GM19035 (cell line): Measurements from ENCODE around the gene TTLL4.
"Not testable (repeated sequence)": the region's sequence is repeated elsewhere in the genome, so short reads cannot be mapped to it uniquely, and the experiment has no call there.

Experiments
- ATAC-seq: cut with Tn5 transposase; IDR thresholded peaks from one replicate; pipeline ENCODE4 v1.9.1; 2021; ENCODE audit not compliant: unreplicated experiment

Gene TTLL4

DNA sequence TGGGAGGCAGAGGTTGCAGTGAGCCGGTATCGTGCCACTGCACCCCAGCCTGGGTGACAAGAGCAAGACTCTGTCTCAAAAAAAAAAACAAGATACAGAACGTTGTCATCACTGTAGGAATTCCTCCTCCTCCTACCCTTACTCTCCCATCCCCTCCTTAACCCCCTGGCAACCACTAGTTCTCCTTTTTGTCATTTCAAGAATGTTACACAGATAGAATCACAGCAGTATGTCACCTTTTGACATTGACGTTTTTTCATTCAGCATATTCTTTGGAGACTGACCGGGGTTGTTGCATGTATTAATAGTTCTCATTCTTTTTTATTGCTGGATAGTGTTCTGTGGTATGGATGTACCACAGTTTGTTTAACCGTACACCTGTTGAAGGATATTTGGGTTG, 32.4 kb downstream of the TTLL4 start:
- ATAC-seq = no peak

DNA sequence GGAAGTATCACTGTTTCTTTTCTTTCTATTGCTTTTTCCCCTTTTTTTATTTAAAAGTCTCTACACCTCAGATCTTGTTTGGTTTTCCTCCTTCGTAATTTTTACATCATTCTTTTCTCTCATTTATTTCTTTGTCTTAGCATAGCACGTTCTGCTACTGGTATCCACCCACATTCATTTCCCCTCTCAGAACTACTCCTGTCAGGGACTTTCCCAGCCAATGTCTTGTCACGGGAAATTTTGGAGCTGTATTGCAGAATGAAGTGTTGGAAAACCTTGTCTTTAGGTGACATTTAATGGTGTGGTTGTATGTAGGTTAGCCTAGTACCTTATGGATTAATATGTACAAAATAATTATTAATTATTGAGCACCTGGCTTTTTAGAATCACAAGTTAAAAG, 34.0 kb downstream of the TTLL4 start:
- ATAC-seq = no peak

DNA sequence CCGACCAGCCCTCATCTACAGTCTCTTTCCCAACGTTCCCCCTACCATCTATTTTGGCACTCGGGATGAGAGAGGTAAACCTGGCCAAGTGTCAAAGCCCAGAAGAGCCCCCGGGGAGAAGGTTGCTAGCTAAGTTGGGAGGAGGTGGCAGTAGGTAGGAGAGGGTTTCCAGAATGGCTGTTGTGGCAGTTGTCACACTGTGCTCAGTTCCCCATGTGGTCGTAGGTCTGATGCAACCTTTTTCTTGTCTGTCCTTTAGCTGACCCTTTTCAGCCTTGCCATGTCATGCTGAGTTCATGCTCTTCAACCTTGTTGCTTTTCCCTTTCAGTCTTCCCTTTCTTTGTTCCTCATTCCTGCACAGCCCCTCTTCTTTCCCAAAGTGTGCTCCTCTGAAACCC, 34.5 kb downstream of the TTLL4 start:
- ATAC-seq = no peak

DNA sequence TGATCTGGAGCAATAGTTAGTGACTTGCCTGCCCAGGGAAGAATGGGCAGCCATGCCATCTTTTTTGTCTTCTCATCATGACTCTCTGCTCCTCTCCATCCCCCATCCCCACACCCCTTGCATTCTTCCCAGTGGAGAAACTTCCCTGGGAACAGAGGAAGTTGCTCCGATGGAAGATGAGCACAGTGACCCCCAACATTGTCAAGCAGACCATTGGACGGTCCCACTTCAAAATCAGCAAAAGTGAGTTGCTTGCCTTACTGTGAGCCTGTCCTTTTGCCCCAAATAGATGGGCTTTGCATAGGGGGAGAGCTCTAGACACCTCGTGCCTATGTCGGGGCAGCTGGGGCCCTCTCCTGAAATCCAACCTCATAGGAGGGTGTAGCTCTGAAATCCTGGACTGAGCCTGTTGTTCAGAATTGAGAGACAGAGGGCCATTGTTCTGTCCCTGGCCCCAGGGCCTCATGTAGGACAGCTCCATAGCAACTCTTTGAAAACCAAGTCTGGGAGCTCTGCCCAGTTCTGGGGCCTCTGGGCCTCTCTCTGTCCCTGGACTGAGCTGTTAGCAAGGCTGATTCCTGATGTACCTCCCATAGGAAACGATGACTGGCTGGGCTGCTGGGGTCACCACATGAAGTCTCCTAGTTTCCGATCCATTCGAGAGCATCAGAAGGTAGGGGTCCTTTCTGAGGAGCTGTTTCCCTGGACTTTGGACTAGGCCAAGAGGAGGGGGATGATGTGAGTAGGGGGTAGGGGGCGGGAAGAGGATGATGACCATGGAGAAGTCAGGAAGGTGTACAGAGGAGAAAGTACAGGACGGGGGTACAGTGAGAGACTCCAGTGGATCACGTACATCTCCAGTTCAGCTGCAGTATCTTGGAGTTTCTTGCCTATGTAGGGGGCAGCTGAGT, 35.2 kb downstream of the TTLL4 start:
- no peak for ATAC-seq

DNA sequence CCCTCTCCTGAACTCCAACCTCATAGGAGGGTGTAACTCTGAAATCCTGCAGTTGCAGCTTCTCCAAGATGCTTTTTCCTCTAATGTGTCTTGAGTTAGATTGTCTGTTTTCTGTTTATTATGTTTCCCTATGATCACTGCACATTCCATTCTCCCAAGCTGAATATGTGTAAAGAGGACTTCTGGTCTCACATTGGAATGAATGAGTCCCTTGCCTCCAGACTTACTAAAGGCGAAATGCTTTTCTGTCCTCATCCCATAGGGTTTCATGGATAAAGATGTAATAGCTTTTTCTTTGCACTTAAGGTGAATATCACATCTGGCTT, 35.8 kb downstream of the TTLL4 start:
- no peak for ATAC-seq

- ATAC-seq = no peak
Observed at GRCh38 chr2:218746960-218747359, 36.3 kb downstream of the TTLL4 start.

GRCh38 chr2:218748741-218749441, 38.3 kb downstream of the TTLL4 start:
- no peak for ATAC-seq

GRCh38 chr2:218754201-218754600, 43.6 kb downstream of the TTLL4 start:
- ATAC-seq = no peak

GRCh38 chr2:218754781-218755180, 44.1 kb downstream of the TTLL4 start:
- ATAC-seq = no peak

DNA sequence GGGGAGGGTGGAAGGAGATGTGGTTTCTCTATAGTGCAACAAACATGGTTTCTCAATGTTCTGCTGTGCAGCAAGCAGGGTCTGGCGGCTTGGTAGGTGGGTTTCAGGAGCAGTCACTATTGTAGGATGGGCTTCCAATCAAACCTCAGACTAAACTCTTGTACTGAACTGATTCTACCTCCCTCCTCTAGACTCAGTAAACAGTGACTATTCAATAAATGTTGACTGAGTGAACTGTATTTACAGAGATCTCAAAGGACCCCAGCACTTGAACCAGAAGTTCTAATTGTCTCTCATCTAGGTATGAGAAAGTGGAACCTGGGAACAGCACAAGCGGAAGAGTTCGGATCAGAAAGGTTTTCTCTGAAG, 44.5 kb downstream of the TTLL4 start:
- no peak for ATAC-seq

- no peak for ATAC-seq
Observed at GRCh38 chr2:218755567-218756404, 45.2 kb downstream of the TTLL4 start.

- no peak for ATAC-seq
Observed at GRCh38 chr2:218756599-218757377, 46.2 kb downstream of the TTLL4 start.

DNA sequence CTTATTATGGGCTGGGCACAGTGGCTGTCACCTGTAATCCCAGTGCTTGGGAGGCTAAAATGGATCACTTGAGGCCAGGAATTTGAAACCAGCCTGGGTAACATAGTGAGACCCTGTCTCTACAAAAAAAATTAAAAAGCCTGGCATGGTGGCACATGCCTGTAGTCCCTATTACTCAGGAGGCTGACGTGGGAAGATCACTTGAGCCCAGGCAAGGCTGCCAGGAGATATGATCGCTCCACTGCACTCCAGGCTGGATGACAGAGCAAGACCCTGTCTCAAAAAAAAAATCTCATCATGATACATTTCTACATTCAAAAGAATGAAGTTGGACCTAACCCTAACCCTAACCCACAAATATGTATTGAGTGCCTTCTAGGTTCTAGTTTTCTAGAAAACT, 51.2 kb downstream of the TTLL4 start:
- ATAC-seq = no peak

- not testable (repeated sequence) for ATAC-seq
Observed at GRCh38 chr2:218772759-218773158, 62.1 kb downstream of the TTLL4 start.

DNA sequence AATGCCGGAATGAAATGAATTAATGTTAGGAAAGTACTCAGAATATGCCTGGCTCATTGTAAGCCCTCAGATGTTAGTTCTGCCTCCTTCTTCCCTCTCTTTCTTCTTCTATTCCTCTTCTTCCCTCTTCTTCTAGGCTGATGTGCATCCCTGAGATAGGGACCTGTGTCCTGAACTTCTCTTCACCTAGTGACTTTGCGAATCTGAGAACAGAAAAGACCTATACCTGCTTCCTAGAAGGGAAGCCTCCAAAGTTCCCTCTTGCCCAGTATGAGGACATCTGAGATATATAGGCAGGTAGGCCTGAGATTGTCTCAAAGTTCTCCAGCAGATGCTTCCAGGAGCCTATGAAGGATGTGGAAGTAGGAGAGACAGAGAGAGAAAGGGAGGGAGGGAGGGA, 63.2 kb downstream of the TTLL4 start:
- ATAC-seq = no peak

DNA sequence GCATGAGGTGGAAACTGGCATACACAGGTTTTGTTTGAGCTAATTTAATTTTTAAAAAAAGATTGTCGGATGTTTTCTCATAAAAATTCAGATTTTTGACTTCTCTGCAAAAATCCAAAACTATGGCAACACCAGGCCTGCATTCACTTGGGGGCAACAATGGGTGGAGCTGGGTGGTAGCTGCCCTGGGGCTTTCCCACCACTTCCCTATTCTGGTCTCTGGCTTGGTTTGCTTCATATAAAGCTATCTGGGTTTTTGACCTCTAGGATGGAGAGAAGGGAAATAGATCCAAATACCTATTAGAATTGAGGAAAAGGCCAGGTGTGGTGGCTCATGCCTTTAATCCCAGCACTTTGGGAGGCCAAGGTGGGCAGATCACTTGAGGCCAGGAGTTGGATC, 65.9 kb downstream of the TTLL4 start:
- no peak for ATAC-seq

DNA sequence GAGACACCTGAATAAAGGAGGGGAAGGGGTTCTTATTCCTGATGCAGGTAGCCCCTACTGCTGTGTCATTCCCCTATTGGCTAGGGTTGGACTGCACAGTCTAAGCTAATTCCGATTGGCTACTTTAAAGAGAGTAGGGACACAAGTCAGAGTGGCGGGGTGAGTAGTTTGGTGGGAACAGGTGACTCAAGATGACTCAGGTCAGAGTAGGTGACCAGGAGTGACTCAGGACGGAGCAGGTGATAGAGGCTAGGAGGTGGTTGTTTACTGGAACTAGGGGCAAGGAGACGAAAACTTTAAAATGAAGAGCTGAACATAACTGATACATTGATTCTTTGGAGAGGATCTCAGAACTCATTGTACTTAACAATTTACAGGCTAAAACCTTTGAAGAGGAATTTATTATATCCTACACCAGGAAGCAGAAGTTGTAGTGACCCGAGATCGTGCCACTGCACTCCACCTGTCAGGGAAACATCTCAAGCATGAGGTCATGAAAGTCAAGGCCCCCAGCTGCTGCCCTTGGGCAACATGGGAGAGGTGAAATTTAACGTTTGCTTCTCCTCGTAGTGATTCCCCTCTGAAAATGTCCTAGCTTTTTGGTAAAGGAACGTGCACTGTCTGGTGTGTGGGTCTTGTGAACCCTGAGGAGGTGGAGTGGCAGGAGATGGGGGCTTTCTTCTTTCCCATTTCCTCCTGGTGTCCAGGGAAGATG, 66.8 kb downstream of the TTLL4 start:
- ATAC-seq = no peak

- ATAC-seq = no peak
Observed at GRCh38 chr2:218780046-218780445, 69.4 kb downstream of the TTLL4 start.

DNA sequence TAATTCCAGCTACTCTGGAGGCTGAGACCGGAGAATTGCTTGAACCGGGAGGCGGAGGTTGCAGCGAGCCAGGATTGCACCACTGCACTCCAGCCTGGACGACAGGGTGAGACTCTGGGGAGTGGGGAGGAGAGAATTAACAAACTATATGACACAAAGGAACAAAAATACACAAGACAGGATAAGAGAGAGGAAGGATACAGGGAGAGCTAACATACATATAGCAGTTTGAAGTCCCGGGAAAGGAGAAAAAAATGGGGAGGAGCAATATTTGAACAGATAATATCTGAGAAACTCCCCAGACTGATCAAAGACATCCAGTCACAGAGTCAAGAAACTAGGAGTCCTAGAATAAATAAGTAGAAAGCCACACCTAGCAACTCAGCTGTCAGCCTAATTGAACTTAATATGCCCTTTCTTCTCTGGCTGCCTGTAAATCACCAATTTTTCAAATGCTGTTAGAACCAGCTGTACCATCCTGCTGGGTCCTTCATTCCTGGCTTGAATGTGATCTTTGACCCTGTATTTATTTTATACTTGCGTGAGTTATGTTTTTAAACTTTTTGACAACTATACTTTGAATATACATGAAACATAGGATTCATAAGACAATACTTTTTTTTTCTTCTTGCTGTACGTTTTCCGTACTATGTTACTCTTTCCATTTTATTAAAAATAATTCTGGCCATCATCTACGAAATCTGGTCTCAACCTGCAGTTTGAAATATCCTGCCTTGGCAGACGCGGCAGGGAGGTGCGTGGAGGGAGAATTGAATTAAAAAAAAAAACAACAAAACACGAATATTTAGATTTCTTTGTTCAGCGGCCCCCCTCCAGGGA, 70.4 kb downstream of the TTLL4 start:
- no peak for ATAC-seq
